ENCODE measurements around the gene TSPAN5.

TSPAN5 gene

DNA sequence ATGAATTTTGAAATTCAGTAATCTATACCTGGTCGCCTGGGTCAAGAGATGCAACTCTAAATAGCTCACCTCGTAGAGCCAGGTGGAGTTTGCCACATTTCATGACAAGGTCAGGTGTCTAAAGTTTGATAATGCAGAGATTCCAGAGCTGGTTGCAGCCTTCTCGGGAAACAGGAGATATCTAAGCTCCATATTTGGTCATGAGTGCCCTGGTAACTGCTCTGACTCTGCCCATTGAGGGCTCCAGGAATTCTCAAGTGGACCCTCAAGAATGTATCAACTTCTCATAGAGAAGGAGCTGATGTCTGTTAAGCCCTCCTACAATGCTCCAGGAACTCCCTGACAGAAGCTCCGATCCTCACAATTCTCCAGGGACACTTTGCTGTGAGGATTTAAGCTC lies 33.2 kb upstream of the TSPAN5 start:
- TF ChIP-seq, protein P1, sequence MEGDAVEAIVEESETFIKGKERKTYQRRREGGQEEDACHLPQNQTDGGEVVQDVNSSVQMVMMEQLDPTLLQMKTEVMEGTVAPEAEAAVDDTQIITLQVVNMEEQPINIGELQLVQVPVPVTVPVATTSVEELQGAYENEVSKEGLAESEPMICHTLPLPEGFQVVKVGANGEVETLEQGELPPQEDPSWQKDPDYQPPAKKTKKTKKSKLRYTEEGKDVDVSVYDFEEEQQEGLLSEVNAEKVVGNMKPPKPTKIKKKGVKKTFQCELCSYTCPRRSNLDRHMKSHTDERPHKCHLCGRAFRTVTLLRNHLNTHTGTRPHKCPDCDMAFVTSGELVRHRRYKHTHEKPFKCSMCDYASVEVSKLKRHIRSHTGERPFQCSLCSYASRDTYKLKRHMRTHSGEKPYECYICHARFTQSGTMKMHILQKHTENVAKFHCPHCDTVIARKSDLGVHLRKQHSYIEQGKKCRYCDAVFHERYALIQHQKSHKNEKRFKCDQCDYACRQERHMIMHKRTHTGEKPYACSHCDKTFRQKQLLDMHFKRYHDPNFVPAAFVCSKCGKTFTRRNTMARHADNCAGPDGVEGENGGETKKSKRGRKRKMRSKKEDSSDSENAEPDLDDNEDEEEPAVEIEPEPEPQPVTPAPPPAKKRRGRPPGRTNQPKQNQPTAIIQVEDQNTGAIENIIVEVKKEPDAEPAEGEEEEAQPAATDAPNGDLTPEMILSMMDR (IDR thresholded peaks at IDR 0.05; ENCODE audit: insufficient read depth, low read depth, low read length, missing control alignments), result no peak
- DNase-seq (ENCODE audit: low read depth), result no peak
- H3K4me3 ChIP-seq (ENCODE audit: low read depth, low read length), result no peak overlapping the region

DNA sequence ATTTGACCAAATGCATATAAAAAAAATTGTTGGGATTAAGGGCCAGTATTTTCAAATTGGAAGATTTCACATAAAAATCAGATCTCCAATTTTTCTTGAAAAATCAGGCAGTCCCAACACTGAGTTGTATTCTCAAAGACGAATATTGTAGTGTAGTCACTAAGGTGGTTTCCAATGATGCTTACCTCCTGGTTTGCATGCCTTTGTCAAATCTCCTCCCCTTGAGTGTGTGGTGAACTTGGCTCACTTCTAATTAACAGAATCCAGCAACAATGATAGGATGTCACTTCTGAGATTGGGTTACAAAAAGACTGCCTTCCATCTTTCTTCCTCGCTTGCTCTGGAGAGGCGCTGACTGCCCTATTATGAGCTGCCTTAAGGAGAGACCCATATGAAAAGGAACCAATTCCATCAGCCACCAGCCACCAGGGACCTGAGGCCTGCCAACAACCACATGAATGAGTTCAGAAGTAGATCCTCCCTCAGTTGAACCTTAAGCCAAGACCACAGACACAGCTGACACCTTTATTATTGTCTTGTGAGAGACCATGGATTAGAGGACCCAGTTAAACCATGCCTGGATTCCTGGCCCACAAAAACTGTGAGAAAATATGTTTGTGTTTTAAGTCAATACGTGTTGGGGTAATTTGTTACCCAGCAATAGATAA lies 31.2 kb upstream of the TSPAN5 start:
- DNase-seq (ENCODE audit: low read depth), result no peak
- no peak overlapping the region for H3K4me3 ChIP-seq (ENCODE audit: low read depth, low read length)
- TF ChIP-seq, protein P1 (IDR thresholded peaks at IDR 0.05; ENCODE audit: insufficient read depth, low read depth, low read length, missing control alignments), result no peak

DNA sequence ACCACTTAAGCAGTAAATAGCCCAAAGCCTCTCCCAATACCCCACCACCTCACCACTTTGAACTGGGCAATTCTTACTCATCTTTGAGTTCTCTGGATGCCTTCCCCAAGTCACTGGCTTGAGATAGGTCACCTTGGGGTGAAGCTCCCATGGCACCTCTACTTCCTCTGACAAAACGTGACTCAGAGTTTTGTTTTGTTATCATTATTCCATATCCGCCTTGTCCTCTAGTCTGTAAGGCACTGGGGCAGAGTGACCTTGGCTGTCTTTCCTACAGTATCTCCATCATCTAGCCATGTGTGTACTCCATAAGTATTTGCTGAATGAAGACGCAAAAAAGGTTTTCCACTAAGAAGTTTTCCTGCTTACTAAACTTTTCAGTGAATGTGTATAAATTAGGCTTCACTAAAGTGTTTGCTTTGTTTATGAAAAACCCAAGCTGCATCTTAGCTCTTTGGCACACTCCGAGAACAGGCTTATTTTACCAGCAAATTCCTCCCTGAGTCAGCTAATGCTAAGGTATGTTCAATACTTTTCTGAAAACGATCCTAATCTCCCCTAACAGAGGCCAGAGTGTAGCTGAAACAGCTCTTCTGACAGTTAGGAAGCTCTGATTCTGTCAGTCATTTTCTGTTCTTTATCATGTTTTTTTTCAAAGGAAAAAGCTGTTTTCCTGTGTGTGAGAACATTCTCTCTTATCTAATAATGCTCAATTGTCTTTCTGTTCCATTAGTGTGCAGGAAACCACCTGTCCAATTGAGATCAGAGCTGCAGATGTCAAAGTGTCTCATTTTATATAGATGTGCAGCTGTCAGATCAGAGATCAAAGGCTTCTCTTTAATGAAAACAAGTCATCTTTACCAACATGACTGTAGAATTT lies 30.2 kb upstream of the TSPAN5 start:
- no peak for DNase-seq (ENCODE audit: low read depth)
- TF ChIP-seq, protein P1 (IDR thresholded peaks at IDR 0.05; ENCODE audit: insufficient read depth, low read depth, low read length, missing control alignments), result no peak
- no peak overlapping the region for H3K4me3 ChIP-seq (ENCODE audit: low read depth, low read length)

DNA sequence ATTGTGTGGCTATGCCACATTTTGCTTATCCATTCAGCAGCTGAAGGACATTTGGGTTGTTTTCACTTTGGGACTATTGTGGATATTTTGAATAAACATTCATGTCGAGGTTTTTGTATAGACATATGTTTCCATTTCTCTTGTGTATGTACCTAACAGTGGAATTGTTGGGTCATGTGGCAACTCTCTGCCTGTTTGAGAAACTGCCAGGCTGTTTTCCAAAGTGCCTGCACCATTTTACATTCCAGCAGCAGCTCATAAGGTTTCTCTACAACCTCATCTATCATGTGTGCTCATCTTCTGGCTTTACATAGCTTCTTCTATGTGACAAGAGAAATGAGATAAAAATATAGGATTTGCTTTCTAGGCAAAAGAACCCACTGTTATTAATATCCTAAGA lies 29.5 kb upstream of the TSPAN5 start:
- TF ChIP-seq, protein P1 (IDR thresholded peaks at IDR 0.05; ENCODE audit: insufficient read depth, low read depth, low read length, missing control alignments), result no peak
- no peak for DNase-seq (ENCODE audit: low read depth)
- H3K4me3 ChIP-seq (ENCODE audit: low read depth, low read length), result no peak overlapping the region

DNA sequence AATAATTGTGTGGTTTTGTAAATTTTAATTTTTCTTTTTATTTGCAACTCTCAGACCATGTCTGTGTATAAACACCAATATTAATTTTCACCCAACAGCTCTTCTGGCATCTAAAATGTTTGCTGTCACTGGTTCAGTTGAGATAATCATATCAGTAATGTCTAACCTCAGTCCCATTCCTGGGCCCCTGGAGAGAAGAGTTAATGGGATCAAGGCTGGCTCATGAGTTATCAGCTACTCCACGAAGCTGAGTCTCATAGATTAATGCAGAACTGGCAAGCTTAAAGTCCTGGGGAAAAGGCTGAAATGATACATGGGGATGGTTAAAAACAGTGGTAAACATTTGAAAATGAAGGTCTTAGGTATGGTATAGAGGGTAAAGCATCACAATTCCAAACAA lies 28.4 kb upstream of the TSPAN5 start:
- DNase-seq (ENCODE audit: low read depth), result no peak
- TF ChIP-seq, protein P1 (IDR thresholded peaks at IDR 0.05; ENCODE audit: insufficient read depth, low read depth, low read length, missing control alignments), result no peak
- no peak overlapping the region for H3K4me3 ChIP-seq (ENCODE audit: low read depth, low read length)

DNA sequence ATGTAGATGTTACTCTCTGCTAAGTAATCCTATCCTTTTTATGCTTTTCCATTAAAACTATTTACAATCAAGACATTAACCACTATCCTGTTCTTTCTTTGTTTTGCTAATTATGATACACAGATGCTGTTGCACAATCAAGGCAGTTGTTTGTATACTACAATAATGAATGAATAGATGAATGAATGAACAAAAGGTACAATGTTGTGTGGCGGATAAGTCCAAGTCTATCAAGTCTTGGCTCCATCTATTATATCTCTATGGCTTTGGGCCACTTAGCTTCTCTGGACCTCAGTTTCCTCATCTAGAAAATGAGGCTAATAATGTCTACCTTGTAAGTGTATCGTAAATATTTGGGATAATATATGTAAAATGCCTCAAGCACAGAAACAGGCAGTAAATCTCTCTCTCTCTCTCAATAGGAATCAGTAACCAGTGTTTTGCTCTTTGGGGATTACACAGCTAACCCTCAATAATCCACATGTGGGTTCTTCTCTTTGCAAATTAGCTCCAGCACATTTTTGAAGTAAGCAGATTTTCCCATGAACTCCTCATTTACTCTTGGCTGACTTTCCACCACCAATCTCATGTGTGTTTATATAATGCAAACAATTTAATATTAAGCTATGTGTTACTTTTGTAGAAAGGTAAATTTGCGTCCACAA lies 27.8 kb upstream of the TSPAN5 start:
- no peak overlapping the region for H3K4me3 ChIP-seq (ENCODE audit: low read depth, low read length)
- no peak for DNase-seq (ENCODE audit: low read depth)
- TF ChIP-seq, protein P1 (IDR thresholded peaks at IDR 0.05; ENCODE audit: insufficient read depth, low read depth, low read length, missing control alignments), result no peak

Measured in GM12865 (cell line).